D721Med (cell line): ENCODE results near the gene NR2F6.
"Not testable (repeated sequence)": the region's sequence is repeated elsewhere in the genome, so short reads cannot be mapped to it uniquely, and the experiment has no call there.

ENCODE experiments used
- DNase-seq: peaks from one replicate; pipeline ENCODE4 v3.0.0; 2011; ENCODE audit warnings: low spot score; ENCODE audit not compliant: insufficient read length
- FAIRE-seq: peaks from 2 replicates; lab custom pipeline; 2011; peaks lifted over from hg19 to GRCh38; lab: Jason Lieb, UNC
- CTCF ChIP-seq: IDR thresholded peaks from 2 replicates; pipeline ENCODE4 v1.5.1; 2012; ENCODE audit warnings: mild to moderate bottlenecking, control low read depth; ENCODE audit not compliant: insufficient read depth; ENCODE audit errors: missing control alignments

Gene NR2F6

GRCh38 chr19:17195106-17195505 is 50.6 kb downstream of the NR2F6 start:
- no peak for TF ChIP-seq CTCF
- DNase-seq, result no peak
- no peak for FAIRE-seq

GRCh38 chr19:17194608-17195007 is 51.1 kb downstream of the NR2F6 start:
- no peak for TF ChIP-seq CTCF
- FAIRE-seq (no peak), DNase-seq (no peak)

GRCh38 chr19:17192751-17193150 is 53.0 kb downstream of the NR2F6 start:
- DNase-seq, result no peak

GRCh38 chr19:17191736-17192135 is 54.0 kb downstream of the NR2F6 start:
- FAIRE-seq, DNase-seq: not testable (repeated sequence)

More at GRCh38 chr19:17192751-17193150, 53.0 kb downstream of the NR2F6 start:
- no peak for TF ChIP-seq CTCF
- no peak for FAIRE-seq

- DNase-seq (no peak), FAIRE-seq (no peak)
- TF ChIP-seq CTCF, result no peak
Observed at GRCh38 chr19:17185590-17185989, 60.1 kb downstream of the NR2F6 start.

GRCh38 chr19:17184371-17184841 is 61.3 kb downstream of the NR2F6 start:
- no peak for TF ChIP-seq CTCF
- FAIRE-seq (no peak), DNase-seq (no peak)

- no peak for FAIRE-seq
- no peak for TF ChIP-seq CTCF
- DNase-seq, result no peak
Observed at GRCh38 chr19:17183858-17184321, 61.8 kb downstream of the NR2F6 start.
